Measurements from ENCODE around the gene OSBPL5.

OSBPL5 gene

GRCh38 chr11:3093281-3094191, 71.6 kb downstream of the OSBPL5 start:
- no peak for DNase-seq

- DNase-seq: no peak
These were observed 72.4 kb downstream of the OSBPL5 start for GRCh38 chr11:3092603-3093141.

- peak; percentile 69 for DNase-seq
These were observed 73.1 kb downstream of the OSBPL5 start for GRCh38 chr11:3091846-3092602.

- DNase-seq: no peak
These were observed 73.8 kb downstream of the OSBPL5 start for GRCh38 chr11:3091081-3091845.

GRCh38 chr11:3090096-3090901, 74.8 kb downstream of the OSBPL5 start:
- no peak for DNase-seq

GRCh38 chr11:3089236-3090061, 75.7 kb downstream of the OSBPL5 start:
- no peak for DNase-seq

GRCh38 chr11:3088806-3089205, 76.3 kb downstream of the OSBPL5 start:
- no peak for DNase-seq

GRCh38 chr11:3087821-3088800, 77.0 kb downstream of the OSBPL5 start:
- no peak for DNase-seq

- no peak for DNase-seq
These were observed 77.7 kb downstream of the OSBPL5 start for GRCh38 chr11:3087373-3087772.

GRCh38 chr11:3086671-3087150, 78.4 kb downstream of the OSBPL5 start:
- no peak for DNase-seq

- no peak for DNase-seq
These were observed 79.0 kb downstream of the OSBPL5 start for GRCh38 chr11:3086114-3086513.

GRCh38 chr11:3085052-3085451, 80.1 kb downstream of the OSBPL5 start:
- DNase-seq: no peak

GRCh38 chr11:3083321-3083720, 81.8 kb downstream of the OSBPL5 start:
- no peak for DNase-seq

GRCh38 chr11:3081386-3081751, 83.7 kb downstream of the OSBPL5 start:
- no peak for DNase-seq

GRCh38 chr11:3080733-3081385, 84.3 kb downstream of the OSBPL5 start:
- DNase-seq: no peak

GRCh38 chr11:3080104-3080503, 85.0 kb downstream of the OSBPL5 start:
- no peak for DNase-seq

GRCh38 chr11:3077846-3078440, 87.2 kb downstream of the OSBPL5 start:
- no peak for DNase-seq

- DNase-seq: no peak
These were observed 87.8 kb downstream of the OSBPL5 start for GRCh38 chr11:3077189-3077836.
